Endothelial cell of umbilical vein (primary cell): Measurements from ENCODE around the gene ZNF330. TPM values are rescaled to one million over a fixed set of nuclear protein-coding genes. Genes with fewer than 3 reads are reported as not detected.

Source experiments
- BruUV-seq: library from RNA; stranded (reverse); fragments of 400-500 nt; replicated peaks from 2 replicates; lab custom pipeline; 2021; lab: Mats Ljungman, UMichigan
- CTCF ChIA-PET: fragments of 300-600, 350-600 bp; sonication (Branson Sonifier 250); formaldehyde crosslinking; loops from one replicate; lab custom pipeline; 2021; ENCODE audit warnings: antibody characterized with exemption, inconsistent platforms; lab: Charles Lee
- POLR2A ChIA-PET: fragments of 300-600, 350-600 bp; sonication (Branson Sonifier 250); formaldehyde crosslinking; loops from one replicate; lab custom pipeline; 2021; ENCODE audit warnings: antibody characterized with exemption, inconsistent platforms; lab: Charles Lee
- DNase-seq: peaks from one replicate; pipeline ENCODE4 v3.0.0-alpha.2; 2011; ENCODE audit warnings: low read depth, low spot score
- FAIRE-seq: peaks from 2 replicates; lab custom pipeline; 2011; peaks lifted over from hg19 to GRCh38; lab: Jason Lieb, UNC
- H2AFZ ChIP-seq: 2 replicates; pipeline ENCODE4 v1.6.0; 2012; ENCODE audit warnings: low read depth, low read length, control low read depth, inconsistent platforms
- H3K27ac ChIP-seq: 2 replicates; pipeline ENCODE4 v1.5.1; 2011; ENCODE audit warnings: low read depth, mild to moderate bottlenecking, control low read depth, low read length, moderate library complexity; ENCODE audit not compliant: insufficient read depth
- H3K27me3 ChIP-seq, 2 experiments: 2 replicates each; pipeline versions ENCODE4 v1.6.0 to v1.6.1; 2011; ENCODE audit warnings: low read length in 2 of 2, mixed read lengths in 1 of 2; ENCODE audit not compliant: control insufficient read depth in 2 of 2, insufficient read depth in 2 of 2
- H3K36me3 ChIP-seq, 2 experiments: 2 replicates in 1 of 2; 3 replicates in 1 of 2; pipeline ENCODE4 v1.5.1; 2011; ENCODE audit warnings: low read length in 2 of 2, mild to moderate bottlenecking in 1 of 2, moderate library complexity in 1 of 2; ENCODE audit not compliant: control insufficient read depth in 2 of 2, insufficient read depth in 2 of 2; ENCODE audit errors: extremely low read depth in 1 of 2
- H3K4me1 ChIP-seq: 3 replicates; pipeline ENCODE4 v1.5.1; 2011; ENCODE audit warnings: mild to moderate bottlenecking, low read length; ENCODE audit not compliant: control insufficient read depth, insufficient read depth; ENCODE audit errors: extremely low read depth
- H3K4me2 ChIP-seq: 2 replicates; pipeline ENCODE4 v1.6.1; 2011; ENCODE audit warnings: low read length, control low read depth, mixed read lengths; ENCODE audit not compliant: insufficient read depth
- H3K4me3 ChIP-seq, 3 experiments: fragments of 200-600 bp in 1 of 3; sonication (generic), shearing (Covaris generic) in 1 of 3; replicated peaks in 1 of 3; 2 replicates each; pipeline ENCODE4 v1.5.1; 2011 to 2016; ENCODE audit warnings: control low read depth in 3 of 3, low read length in 3 of 3, mild to moderate bottlenecking in 2 of 3, inconsistent platforms in 1 of 3, low read depth in 1 of 3, moderate library complexity in 1 of 3; ENCODE audit not compliant: insufficient read depth in 1 of 3
- H3K79me2 ChIP-seq: 2 replicates; pipeline ENCODE4 v1.6.0; 2012; ENCODE audit warnings: low read length, inconsistent platforms; ENCODE audit not compliant: control insufficient read depth, insufficient read depth
- H3K9ac ChIP-seq: replicated peaks from 2 replicates; pipeline ENCODE3; 2011; ENCODE audit warnings: low read length, control low read depth; ENCODE audit not compliant: insufficient read depth; ENCODE audit errors: extremely low read depth
- H3K9me1 ChIP-seq: replicated peaks from 3 replicates; pipeline ENCODE4 v1.6.0; 2011; ENCODE audit warnings: mild to moderate bottlenecking, low read length; ENCODE audit not compliant: control insufficient read depth, insufficient read depth; ENCODE audit errors: extremely low read depth
- H3K9me3 ChIP-seq: replicated peaks from 2 replicates; pipeline ENCODE4 v1.5.1; 2012; ENCODE audit warnings: low read length, inconsistent platforms; ENCODE audit not compliant: control insufficient read depth, insufficient read depth
- H4K20me1 ChIP-seq: replicated peaks from 2 replicates; pipeline ENCODE3; 2011; ENCODE audit warnings: mild to moderate bottlenecking, low read length; ENCODE audit not compliant: control insufficient read depth, insufficient read depth; ENCODE audit errors: extremely low read depth
- EZH2 ChIP-seq: IDR thresholded peaks from 2 replicates; pipeline ENCODE4 v1.6.1; 2012; ENCODE audit warnings: borderline replicate concordance, low read depth, mild to moderate bottlenecking, moderate library complexity, low read length, inconsistent platforms; ENCODE audit not compliant: severe bottlenecking
- FOS ChIP-seq: IDR thresholded peaks from 2 replicates; pipeline ENCODE4 v1.6.1; 2011; ENCODE audit warnings: mild to moderate bottlenecking, low read length, moderate library complexity, borderline replicate concordance; ENCODE audit not compliant: insufficient read depth
- GATA2 ChIP-seq: IDR thresholded peaks from 2 replicates; pipeline ENCODE4 v1.7.0; 2011; ENCODE audit warnings: low read depth, mild to moderate bottlenecking, moderate library complexity, mixed read lengths, low read length; ENCODE audit not compliant: insufficient read length, insufficient read depth
- JUN ChIP-seq: IDR thresholded peaks from 2 replicates; pipeline ENCODE4 v1.6.1; 2011; ENCODE audit warnings: borderline replicate concordance, low read depth; ENCODE audit not compliant: insufficient read length, insufficient read depth
- MAX ChIP-seq: IDR thresholded peaks from 2 replicates; pipeline ENCODE4 v1.6.1; 2011; ENCODE audit not compliant: insufficient read depth, insufficient read length
- MYC ChIP-seq: IDR thresholded peaks from one replicate; pipeline ENCODE4 v1.6.1; 2011; ENCODE audit warnings: mild to moderate bottlenecking, low read depth, low read length
- POLR2A ChIP-seq: IDR thresholded peaks from 2 replicates; pipeline ENCODE4 v1.6.1; 2012; ENCODE audit warnings: low read depth, mild to moderate bottlenecking, control low read depth, low read length
- POLR2AphosphoS5 ChIP-seq: IDR thresholded peaks from 2 replicates; pipeline ENCODE4 v1.6.1; 2012; ENCODE audit warnings: low read depth, mild to moderate bottlenecking, control low read depth, low read length, moderate library complexity; ENCODE audit not compliant: insufficient read depth
- dilution Hi-C: fragments of 300-500 bp; cut with MboI; formaldehyde crosslinking; loops from one replicate; pipeline ENCODE4 v1.15.0; 2019; ENCODE audit warnings: low sequenced_read_pairs; ENCODE audit not compliant: extremely low pct_ligation_motif_present
- intact Hi-C: fragments of 100-400 bp; cut with micrococcal nuclease; formaldehyde crosslinking; loops from one replicate; pipeline ENCODE4 v1.10.0; 2022
- polyA plus RNA-seq, 4 experiments: library from polyadenylated mRNA; depleted of rRNA in 3 of 4; stranded (reverse) in 3 of 4; unstranded in 1 of 4; fragments of >200 nt; gene quantifications; 2 replicates each; pipeline versions ENCODE4 v1.2.1 to v1.2.3, GENCODE V29; 2011 to 2012; ENCODE audit warnings: missing spikeins in 1 of 4
- total RNA-seq: library from RNA; stranded (reverse); gene quantifications from 2 replicates; pipeline ENCODE4 v1.2.3, GENCODE V29; 2021
- TF ChIP-seq, protein P1 (sequence below), 2 donors: IDR thresholded peaks; 1 replicate in 1 of 2; 2 replicates in 1 of 2; pipeline ENCODE4 v1.5.1; 2011; ENCODE audit warnings: low read length in 2 of 2, mild to moderate bottlenecking in 2 of 2, moderate library complexity in 2 of 2, control low read depth in 1 of 2, inconsistent platforms in 1 of 2, low read depth in 1 of 2; ENCODE audit not compliant: insufficient read depth in 1 of 2; ENCODE audit errors: extremely low read depth in 1 of 2

The ZNF330 gene
- total and polyA plus RNA-seq, 2 donors (not counting 3 experiments of a cell fraction or from before 2014, with no cell fraction given) = 15.5 to 31.0 TPM

- Histone ChIP-seq H3K27me3 (no peaks in the 10 kb centered on the region), H3K27ac (no peak overlapping the region), H3K9ac (no peak overlapping the region), H3K4me2 (no peak overlapping the region), H3K79me2 (no peaks in the 10 kb centered on the region), H2AFZ (no peak overlapping the region), H3K4me1 (no peaks in the 10 kb centered on the region), H3K36me3 (no peaks in the 10 kb centered on the region), H3K9me3 (no peaks in the 10 kb centered on the region), H4K20me1 (no peaks in the 10 kb centered on the region), H3K4me3 (no peak overlapping the region), H3K9me1 (no peaks in the 10 kb centered on the region)
- dilution Hi-C loops = no loop called here
- POLR2A ChIA-PET = no interaction called here
- intact Hi-C loops = no loop called here
- DNase-seq = no peak
- CTCF ChIA-PET = interaction anchor here (1.2 kb wide), 1 partner anchor 11 kb away, joined by 3 read pairs; no protein-coding TSS in a partner anchor
- BruUV-seq = no TSS peak
- FAIRE-seq = no peak
- TF ChIP-seq FOS (no peak), POLR2A (no peak), POLR2AphosphoS5 (no peak), JUN (no peak), EZH2 (no peak), GATA2 (no peak), MAX (no peak), MYC (no peak)
- TF ChIP-seq, protein P1, sequence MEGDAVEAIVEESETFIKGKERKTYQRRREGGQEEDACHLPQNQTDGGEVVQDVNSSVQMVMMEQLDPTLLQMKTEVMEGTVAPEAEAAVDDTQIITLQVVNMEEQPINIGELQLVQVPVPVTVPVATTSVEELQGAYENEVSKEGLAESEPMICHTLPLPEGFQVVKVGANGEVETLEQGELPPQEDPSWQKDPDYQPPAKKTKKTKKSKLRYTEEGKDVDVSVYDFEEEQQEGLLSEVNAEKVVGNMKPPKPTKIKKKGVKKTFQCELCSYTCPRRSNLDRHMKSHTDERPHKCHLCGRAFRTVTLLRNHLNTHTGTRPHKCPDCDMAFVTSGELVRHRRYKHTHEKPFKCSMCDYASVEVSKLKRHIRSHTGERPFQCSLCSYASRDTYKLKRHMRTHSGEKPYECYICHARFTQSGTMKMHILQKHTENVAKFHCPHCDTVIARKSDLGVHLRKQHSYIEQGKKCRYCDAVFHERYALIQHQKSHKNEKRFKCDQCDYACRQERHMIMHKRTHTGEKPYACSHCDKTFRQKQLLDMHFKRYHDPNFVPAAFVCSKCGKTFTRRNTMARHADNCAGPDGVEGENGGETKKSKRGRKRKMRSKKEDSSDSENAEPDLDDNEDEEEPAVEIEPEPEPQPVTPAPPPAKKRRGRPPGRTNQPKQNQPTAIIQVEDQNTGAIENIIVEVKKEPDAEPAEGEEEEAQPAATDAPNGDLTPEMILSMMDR (IDR thresholded peaks at IDR 0.05; ENCODE audit: extremely low read depth in 1 of 2, insufficient read depth in 1 of 2, low read depth in 1 of 2, low read length in 2 of 2) = no peak
These were observed 41.0 kb upstream of the ZNF330 start for GRCh38 chr4:141179474-141180373.
